ENCODE measurements around the gene BMP7. TPM values are rescaled to one million over a fixed set of nuclear protein-coding genes. Genes with fewer than 3 reads are reported as not detected.

The BMP7 gene
- polyA plus RNA-seq, 4 donors, result 0.92 to 3.4 TPM; not detected in 2

DNA sequence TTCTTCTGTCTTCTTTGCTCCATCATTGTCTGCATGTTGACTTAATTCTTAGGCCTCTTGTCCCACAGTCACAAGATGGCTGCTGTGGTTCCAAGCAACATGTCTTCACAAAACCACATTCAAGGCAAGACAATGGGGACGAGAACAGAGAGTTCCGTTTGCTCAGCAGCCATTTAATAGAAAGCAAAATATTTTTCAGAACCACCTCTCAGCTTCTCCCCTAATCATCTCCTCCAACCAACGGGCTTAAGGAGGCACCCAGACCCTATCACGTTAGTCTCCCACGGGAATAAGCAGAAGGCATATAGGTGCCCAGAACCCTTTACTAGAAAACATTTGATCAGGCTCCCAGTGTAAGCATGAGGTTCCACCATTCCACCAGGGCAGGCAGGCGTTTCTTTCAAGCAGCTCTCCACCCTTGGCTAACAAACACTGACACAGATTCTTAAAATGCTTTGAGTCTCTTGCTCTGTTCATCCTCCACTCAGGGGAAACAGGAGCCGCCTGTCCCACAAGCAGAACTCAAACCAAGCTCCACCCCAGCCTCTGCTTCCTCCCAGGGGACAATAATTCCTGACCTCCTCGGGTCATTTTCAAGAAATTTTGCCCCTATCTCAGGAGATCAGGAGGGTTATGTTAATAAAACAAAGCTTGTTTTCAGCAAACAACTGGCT lies 19.0 kb downstream of the BMP7 start:
- no peak for FAIRE-seq
- Histone ChIP-seq H3K36me3 (ENCODE audit: control insufficient read depth in 3 of 3, insufficient read depth in 2 of 3, low read depth in 1 of 3, low read length in 3 of 3) (no peaks in the 10 kb centered on the region), H3K9me3 (ENCODE audit: control insufficient read depth in 2 of 2, insufficient read depth in 1 of 2, low read depth in 1 of 2, low read length in 1 of 2) (peaks cover 0 to 2% of the 10 kb centered on the region in 2 donors), H3K27ac (ENCODE audit: low read depth in 1 of 3, low read length in 2 of 3) (no peak overlapping the region), H3K4me1 (ENCODE audit: control insufficient read depth in 3 of 3, insufficient read depth in 2 of 3, low read depth in 1 of 3, low read length in 2 of 3) (no peaks in the 10 kb centered on the region), H3K4me3 (ENCODE audit: low read depth in 1 of 3, low read length in 3 of 3) (no peak overlapping the region), H3K27me3 (ENCODE audit: control insufficient read depth in 3 of 3, insufficient read depth in 3 of 3, low read length in 3 of 3) (no peaks in the 10 kb centered on the region)
- 61 to 68% (median 67%) methylated on average over 8 of the region's 8 CpGs for WGBS, 3 donors
- no peak for DNase-seq

- H3K4me1 ChIP-seq (ENCODE audit: control insufficient read depth in 3 of 3, insufficient read depth in 2 of 3, low read depth in 1 of 3, low read length in 2 of 3), result no peaks in the 10 kb centered on the region
- DNase-seq, result no peak
- FAIRE-seq, result no peak
- H3K36me3 ChIP-seq (ENCODE audit: control insufficient read depth in 3 of 3, insufficient read depth in 2 of 3, low read depth in 1 of 3, low read length in 3 of 3), result no peaks in the 10 kb centered on the region
- 82 to 88% (median 83%) methylated on average over 5 of the region's 5 CpGs for WGBS, 3 donors
- no peak overlapping the region for H3K4me3 ChIP-seq (ENCODE audit: low read depth in 1 of 3, low read length in 3 of 3)
- H3K27ac ChIP-seq (ENCODE audit: low read depth in 1 of 3, low read length in 2 of 3), result no peak overlapping the region
- H3K9me3 ChIP-seq (ENCODE audit: control insufficient read depth in 2 of 2, insufficient read depth in 1 of 2, low read depth in 1 of 2, low read length in 1 of 2), result peaks cover 0 to 2% of the 10 kb centered on the region in 2 donors
- no peaks in the 10 kb centered on the region for H3K27me3 ChIP-seq (ENCODE audit: control insufficient read depth in 3 of 3, insufficient read depth in 3 of 3, low read length in 3 of 3)
Measured at GRCh38 chr20:57245997-57246396, 20.4 kb downstream of the BMP7 start.

GRCh38 chr20:57244627-57245214 lies 21.7 kb downstream of the BMP7 start:
- H3K27ac ChIP-seq (ENCODE audit: low read depth in 1 of 3, low read length in 2 of 3), result no peak overlapping the region
- H3K27me3 ChIP-seq (ENCODE audit: control insufficient read depth in 3 of 3, insufficient read depth in 3 of 3, low read length in 3 of 3), result no peaks in the 10 kb centered on the region
- peaks cover 0 to 2% of the 10 kb centered on the region in 2 donors for H3K9me3 ChIP-seq (ENCODE audit: control insufficient read depth in 2 of 2, insufficient read depth in 1 of 2, low read depth in 1 of 2, low read length in 1 of 2)
- H3K4me1 ChIP-seq (ENCODE audit: control insufficient read depth in 3 of 3, insufficient read depth in 2 of 3, low read depth in 1 of 3, low read length in 2 of 3), result no peaks in the 10 kb centered on the region
- DNase-seq, result no peak
- 65 to 76% (median 75%) methylated on average over 3 of the region's 3 CpGs for WGBS, 3 donors
- no peaks in the 10 kb centered on the region for H3K36me3 ChIP-seq (ENCODE audit: control insufficient read depth in 3 of 3, insufficient read depth in 2 of 3, low read depth in 1 of 3, low read length in 3 of 3)
- no peak overlapping the region for H3K4me3 ChIP-seq (ENCODE audit: low read depth in 1 of 3, low read length in 3 of 3)
- FAIRE-seq, result no peak

- H3K27me3 ChIP-seq (ENCODE audit: control insufficient read depth in 3 of 3, insufficient read depth in 3 of 3, low read length in 3 of 3), result no peaks in the 10 kb centered on the region
- peaks cover 0 to 2% of the 10 kb centered on the region in 2 donors for H3K9me3 ChIP-seq (ENCODE audit: control insufficient read depth in 2 of 2, insufficient read depth in 1 of 2, low read depth in 1 of 2, low read length in 1 of 2)
- no peak overlapping the region for H3K4me3 ChIP-seq (ENCODE audit: low read depth in 1 of 3, low read length in 3 of 3)
- 83 to 88% (median 87%) methylated on average over 7 of the region's 7 CpGs for WGBS, 3 donors
- H3K4me1 ChIP-seq (ENCODE audit: control insufficient read depth in 3 of 3, insufficient read depth in 2 of 3, low read depth in 1 of 3, low read length in 2 of 3), result no peaks in the 10 kb centered on the region
- no peaks in the 10 kb centered on the region for H3K36me3 ChIP-seq (ENCODE audit: control insufficient read depth in 3 of 3, insufficient read depth in 2 of 3, low read depth in 1 of 3, low read length in 3 of 3)
- DNase-seq (no peak), FAIRE-seq (no peak)
- H3K27ac ChIP-seq (ENCODE audit: low read depth in 1 of 3, low read length in 2 of 3), result no peak overlapping the region
Measured at GRCh38 chr20:57244221-57244585, 22.2 kb downstream of the BMP7 start.

GRCh38 chr20:57243480-57244220 lies 22.8 kb downstream of the BMP7 start:
- 67 to 83% (median 74%) methylated on average over 17 of the region's 17 CpGs for WGBS, 3 donors

GRCh38 chr20:57242414-57242813 lies 24.0 kb downstream of the BMP7 start:
- H3K27me3 ChIP-seq (ENCODE audit: control insufficient read depth in 3 of 3, insufficient read depth in 3 of 3, low read length in 3 of 3), result no peaks in the 10 kb centered on the region
- no peak overlapping the region for H3K4me3 ChIP-seq (ENCODE audit: low read depth in 1 of 3, low read length in 3 of 3)
- no peak overlapping the region for H3K27ac ChIP-seq (ENCODE audit: low read depth in 1 of 3, low read length in 2 of 3)
- no peak for FAIRE-seq
- 80 to 83% (median 80%) methylated on average over 4 of the region's 4 CpGs for WGBS, 3 donors
- no peaks in the 10 kb centered on the region for H3K4me1 ChIP-seq (ENCODE audit: control insufficient read depth in 3 of 3, insufficient read depth in 2 of 3, low read depth in 1 of 3, low read length in 2 of 3)
- no peak for DNase-seq
- no peaks in the 10 kb centered on the region for H3K9me3 ChIP-seq (ENCODE audit: control insufficient read depth in 2 of 2, insufficient read depth in 1 of 2, low read depth in 1 of 2, low read length in 1 of 2)
- H3K36me3 ChIP-seq (ENCODE audit: control insufficient read depth in 3 of 3, insufficient read depth in 2 of 3, low read depth in 1 of 3, low read length in 3 of 3), result no peaks in the 10 kb centered on the region

More at GRCh38 chr20:57243480-57244220, 22.8 kb downstream of the BMP7 start:
- no peak overlapping the region for H3K4me3 ChIP-seq (ENCODE audit: low read depth in 1 of 3, low read length in 3 of 3)
- no peaks in the 10 kb centered on the region for H3K4me1 ChIP-seq (ENCODE audit: control insufficient read depth in 3 of 3, insufficient read depth in 2 of 3, low read depth in 1 of 3, low read length in 2 of 3)
- no peaks in the 10 kb centered on the region for H3K27me3 ChIP-seq (ENCODE audit: control insufficient read depth in 3 of 3, insufficient read depth in 3 of 3, low read length in 3 of 3)
- peaks cover 0 to 2% of the 10 kb centered on the region in 2 donors for H3K9me3 ChIP-seq (ENCODE audit: control insufficient read depth in 2 of 2, insufficient read depth in 1 of 2, low read depth in 1 of 2, low read length in 1 of 2)
- no peaks in the 10 kb centered on the region for H3K36me3 ChIP-seq (ENCODE audit: control insufficient read depth in 3 of 3, insufficient read depth in 2 of 3, low read depth in 1 of 3, low read length in 3 of 3)
- no peak overlapping the region for H3K27ac ChIP-seq (ENCODE audit: low read depth in 1 of 3, low read length in 2 of 3)
- no peak for FAIRE-seq
- no peak for DNase-seq

DNA sequence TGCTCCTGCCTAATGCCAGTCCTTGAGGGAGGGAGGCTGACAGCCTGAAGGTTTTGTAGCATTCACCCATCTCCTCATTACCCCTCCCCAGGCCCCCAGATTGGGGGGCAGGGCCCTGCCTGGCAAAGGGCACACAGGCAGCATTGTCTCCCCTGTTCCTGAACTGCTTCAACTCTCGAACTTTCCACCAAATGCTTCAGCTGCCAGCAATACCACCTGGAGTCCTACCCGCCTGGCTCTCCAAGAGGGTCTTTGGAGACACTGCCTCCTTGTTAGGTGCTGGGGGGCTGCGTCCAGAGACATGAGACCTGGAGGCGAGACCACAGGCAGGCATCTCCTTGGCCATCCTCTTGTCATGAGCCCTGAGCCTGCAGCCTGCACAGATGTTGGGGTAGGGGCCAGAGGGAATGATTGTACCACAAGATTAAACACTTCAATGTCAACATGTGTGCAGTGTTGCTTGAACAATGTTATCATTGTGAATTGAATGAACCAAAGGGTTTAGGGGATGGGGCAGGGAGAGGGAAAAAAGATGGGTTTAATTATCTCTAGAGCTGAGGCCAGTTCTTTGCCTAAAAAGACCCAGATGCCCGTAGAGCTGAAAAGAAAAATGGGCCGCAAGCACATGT lies 25.0 kb downstream of the BMP7 start:
- DNase-seq, result no peak
- Histone ChIP-seq H3K27me3 (ENCODE audit: control insufficient read depth in 3 of 3, insufficient read depth in 3 of 3, low read length in 3 of 3) (no peaks in the 10 kb centered on the region), H3K4me1 (ENCODE audit: control insufficient read depth in 3 of 3, insufficient read depth in 2 of 3, low read depth in 1 of 3, low read length in 2 of 3) (no peaks in the 10 kb centered on the region), H3K9me3 (ENCODE audit: control insufficient read depth in 2 of 2, insufficient read depth in 1 of 2, low read depth in 1 of 2, low read length in 1 of 2) (no peaks in the 10 kb centered on the region), H3K27ac (ENCODE audit: low read depth in 1 of 3, low read length in 2 of 3) (no peak overlapping the region), H3K36me3 (ENCODE audit: control insufficient read depth in 3 of 3, insufficient read depth in 2 of 3, low read depth in 1 of 3, low read length in 3 of 3) (no peaks in the 10 kb centered on the region), H3K4me3 (ENCODE audit: low read depth in 1 of 3, low read length in 3 of 3) (no peak overlapping the region)
- FAIRE-seq, result no peak
- WGBS, 3 donors, result 67 to 76% (median 70%) methylated on average over 6 of the region's 6 CpGs

DNA sequence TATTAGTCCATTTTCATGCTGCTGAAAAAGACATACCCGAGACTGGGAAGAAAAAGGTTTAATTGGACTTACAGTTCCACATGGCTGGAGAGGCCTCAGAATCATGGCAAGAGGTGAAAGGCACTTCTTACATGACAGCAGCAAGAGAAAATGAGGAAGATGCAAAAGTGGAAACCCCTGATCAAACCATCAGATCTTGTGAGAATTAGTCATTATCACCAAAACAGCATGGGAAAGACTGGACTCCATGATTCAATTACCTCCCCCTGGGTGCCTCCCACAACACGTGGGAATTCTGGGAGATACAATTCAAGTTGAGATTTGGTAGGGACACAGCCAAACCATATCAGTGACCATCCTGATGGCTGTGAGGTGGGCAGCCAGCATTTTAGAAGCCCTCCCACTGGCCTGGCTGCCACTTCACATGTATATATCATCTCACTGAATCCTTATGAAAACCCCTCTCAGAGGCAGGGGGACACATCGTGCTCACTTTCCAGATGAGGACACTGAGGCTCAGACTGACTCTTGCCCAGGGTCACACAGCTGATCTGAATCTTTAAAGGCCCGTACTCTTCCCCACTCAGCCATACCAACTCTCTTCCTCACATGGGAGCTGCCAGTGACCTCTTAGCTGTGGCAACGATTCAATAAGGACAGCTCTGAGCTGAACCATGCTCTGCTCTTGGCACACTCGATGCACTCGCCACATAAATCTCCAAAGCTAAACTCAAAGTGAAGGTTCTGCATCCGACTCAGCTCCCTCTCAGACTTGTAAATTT lies 25.7 kb downstream of the BMP7 start:
- H3K9me3 ChIP-seq (ENCODE audit: control insufficient read depth in 2 of 2, insufficient read depth in 1 of 2, low read depth in 1 of 2, low read length in 1 of 2), result no peaks in the 10 kb centered on the region
- no peak for FAIRE-seq
- no peaks in the 10 kb centered on the region for H3K4me1 ChIP-seq (ENCODE audit: control insufficient read depth in 3 of 3, insufficient read depth in 2 of 3, low read depth in 1 of 3, low read length in 2 of 3)
- no peak overlapping the region for H3K4me3 ChIP-seq (ENCODE audit: low read depth in 1 of 3, low read length in 3 of 3)
- no peak overlapping the region for H3K27ac ChIP-seq (ENCODE audit: low read depth in 1 of 3, low read length in 2 of 3)
- DNase-seq, result no peak
- WGBS, 3 donors, result 74 to 77% (median 75%) methylated on average over 8 of the region's 8 CpGs
- no peaks in the 10 kb centered on the region for H3K36me3 ChIP-seq (ENCODE audit: control insufficient read depth in 3 of 3, insufficient read depth in 2 of 3, low read depth in 1 of 3, low read length in 3 of 3)
- H3K27me3 ChIP-seq (ENCODE audit: control insufficient read depth in 3 of 3, insufficient read depth in 3 of 3, low read length in 3 of 3), result no peaks in the 10 kb centered on the region
